ENCODE data around the gene TAS2R13.

TAS2R13 gene

GRCh38 chr12:10909462-10909861 is at the start of gene TAS2R13:
Gene TAS2R13, minus strand, starts transcription at chr12:10909562. Its CDS starts 264 bp downstream, at chr12:10909298.
- Histone ChIP-seq H3K4me3 (ENCODE audit: low read length) (no peak within 1 kb of the TSS), H3K9ac (ENCODE audit: low read length) (no peak within 1 kb of the TSS), H3K36me3 (ENCODE audit: control insufficient read depth, insufficient read depth, low read length) (no peaks in the 10 kb centered on the region), H3K27me3 (ENCODE audit: control insufficient read depth, insufficient read depth, low read length) (no peaks in the 10 kb centered on the region), H3K27ac (ENCODE audit: low read depth, low read length) (no peak within 1 kb of the TSS), H3K4me1 (ENCODE audit: control insufficient read depth, insufficient read depth, low read length) (no peaks in the 10 kb centered on the region)

GRCh38 chr12:10957741-10958140 is 48.4 kb upstream of the TAS2R13 start:
- Histone ChIP-seq H3K4me3 (ENCODE audit: low read length) (no peak overlapping the region), H3K27me3 (ENCODE audit: control insufficient read depth, insufficient read depth, low read length) (no peaks in the 10 kb centered on the region), H3K4me1 (ENCODE audit: control insufficient read depth, insufficient read depth, low read length) (no peaks in the 10 kb centered on the region), H3K27ac (ENCODE audit: low read depth, low read length) (no peak overlapping the region), H3K36me3 (ENCODE audit: control insufficient read depth, insufficient read depth, low read length) (no peaks in the 10 kb centered on the region), H3K9ac (ENCODE audit: low read length) (no peak overlapping the region)

DNA sequence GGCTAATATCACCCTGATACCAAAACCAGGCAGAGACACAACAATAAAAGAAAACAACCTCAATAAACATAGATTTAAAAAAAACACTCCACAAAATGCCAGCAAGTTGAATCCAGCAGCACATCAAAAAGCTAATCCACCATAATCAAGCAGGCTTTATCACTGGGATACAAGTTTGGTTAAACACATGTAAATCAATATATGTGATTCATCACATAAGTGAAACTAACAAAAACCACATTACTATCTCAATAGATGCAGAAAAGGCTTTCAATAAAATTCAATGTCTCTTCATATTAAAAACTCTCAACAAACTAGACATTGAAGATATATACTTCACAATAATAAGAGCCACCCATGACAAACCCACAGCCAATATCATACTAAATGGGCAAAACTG is 46.7 kb upstream of the TAS2R13 start:
- no peaks in the 10 kb centered on the region for H3K36me3 ChIP-seq (ENCODE audit: control insufficient read depth, insufficient read depth, low read length)
- H3K4me3 ChIP-seq (ENCODE audit: low read length) = no peak overlapping the region
- H3K9ac ChIP-seq (ENCODE audit: low read length) = no peak overlapping the region
- H3K27me3 ChIP-seq (ENCODE audit: control insufficient read depth, insufficient read depth, low read length) = no peaks in the 10 kb centered on the region
- no peak overlapping the region for H3K27ac ChIP-seq (ENCODE audit: low read depth, low read length)
- no peaks in the 10 kb centered on the region for H3K4me1 ChIP-seq (ENCODE audit: control insufficient read depth, insufficient read depth, low read length)

DNA sequence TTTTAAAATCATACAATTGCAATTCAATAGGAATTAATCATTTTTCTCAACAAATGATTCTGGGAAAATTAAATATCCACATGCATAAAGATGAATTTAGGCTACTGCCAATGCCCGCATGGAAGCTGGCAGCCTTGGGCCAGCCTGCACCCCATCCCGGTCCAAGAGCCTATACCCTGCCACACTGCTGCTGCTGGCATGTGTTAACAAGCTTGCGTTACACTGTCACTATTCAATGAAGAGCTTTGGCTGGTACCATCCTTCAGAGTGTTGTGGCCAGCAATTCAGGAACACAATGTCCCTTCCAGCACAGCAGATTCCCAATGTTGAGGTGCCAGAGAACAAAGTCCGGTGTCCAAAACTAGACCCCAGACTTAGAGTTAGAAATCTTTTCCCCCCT is 43.3 kb upstream of the TAS2R13 start:
- H3K36me3 ChIP-seq (ENCODE audit: control insufficient read depth, insufficient read depth, low read length) = no peaks in the 10 kb centered on the region
- H3K4me1 ChIP-seq (ENCODE audit: control insufficient read depth, insufficient read depth, low read length) = no peaks in the 10 kb centered on the region
- no peak overlapping the region for H3K4me3 ChIP-seq (ENCODE audit: low read length)
- H3K27me3 ChIP-seq (ENCODE audit: control insufficient read depth, insufficient read depth, low read length) = no peaks in the 10 kb centered on the region
- no peak overlapping the region for H3K27ac ChIP-seq (ENCODE audit: low read depth, low read length)
- no peak overlapping the region for H3K9ac ChIP-seq (ENCODE audit: low read length)

GRCh38 chr12:10943167-10943566 is 33.8 kb upstream of the TAS2R13 start:
- H3K4me3 ChIP-seq (ENCODE audit: low read length) = no peak overlapping the region

GRCh38 chr12:10941916-10942607 is 32.7 kb upstream of the TAS2R13 start:
- Histone ChIP-seq H3K36me3 (ENCODE audit: control insufficient read depth, insufficient read depth, low read length) (no peaks in the 10 kb centered on the region), H3K9ac (ENCODE audit: low read length) (no peak overlapping the region), H3K4me3 (ENCODE audit: low read length) (no peak overlapping the region), H3K27ac (ENCODE audit: low read depth, low read length) (no peak overlapping the region), H3K4me1 (ENCODE audit: control insufficient read depth, insufficient read depth, low read length) (no peaks in the 10 kb centered on the region), H3K27me3 (ENCODE audit: control insufficient read depth, insufficient read depth, low read length) (no peaks in the 10 kb centered on the region)

More at GRCh38 chr12:10943167-10943566, 33.8 kb upstream of the TAS2R13 start:
- no peak overlapping the region for H3K27ac ChIP-seq (ENCODE audit: low read depth, low read length)
- H3K4me1 ChIP-seq (ENCODE audit: control insufficient read depth, insufficient read depth, low read length) = no peaks in the 10 kb centered on the region
- H3K27me3 ChIP-seq (ENCODE audit: control insufficient read depth, insufficient read depth, low read length) = no peaks in the 10 kb centered on the region
- H3K9ac ChIP-seq (ENCODE audit: low read length) = no peak overlapping the region
- H3K36me3 ChIP-seq (ENCODE audit: control insufficient read depth, insufficient read depth, low read length) = no peaks in the 10 kb centered on the region

GRCh38 chr12:10941369-10941768 is 32.0 kb upstream of the TAS2R13 start:
- Histone ChIP-seq H3K9ac (ENCODE audit: low read length) (no peak overlapping the region), H3K36me3 (ENCODE audit: control insufficient read depth, insufficient read depth, low read length) (no peaks in the 10 kb centered on the region), H3K4me3 (ENCODE audit: low read length) (no peak overlapping the region), H3K27ac (ENCODE audit: low read depth, low read length) (no peak overlapping the region), H3K27me3 (ENCODE audit: control insufficient read depth, insufficient read depth, low read length) (no peaks in the 10 kb centered on the region), H3K4me1 (ENCODE audit: control insufficient read depth, insufficient read depth, low read length) (no peaks in the 10 kb centered on the region)

DNA sequence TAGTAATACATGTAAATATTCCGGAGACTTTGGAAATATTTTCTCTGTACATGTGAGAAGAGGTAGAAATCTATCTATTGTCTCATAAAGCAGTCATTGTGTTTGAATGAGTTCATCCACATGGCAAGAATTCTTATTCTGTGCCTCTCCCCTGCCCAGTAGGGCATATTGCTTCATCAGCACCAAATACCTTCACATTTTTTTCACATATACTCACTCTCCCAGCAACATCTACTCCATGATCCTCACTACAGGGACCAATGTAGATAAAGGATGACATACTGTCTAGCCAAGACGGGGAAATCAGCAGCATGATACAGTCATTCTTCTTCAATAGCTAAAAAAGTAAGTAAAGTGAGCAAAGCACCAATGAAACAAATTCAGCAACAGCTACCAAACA is 31.0 kb upstream of the TAS2R13 start:
- Histone ChIP-seq H3K4me3 (ENCODE audit: low read length) (no peak overlapping the region), H3K36me3 (ENCODE audit: control insufficient read depth, insufficient read depth, low read length) (no peaks in the 10 kb centered on the region), H3K4me1 (ENCODE audit: control insufficient read depth, insufficient read depth, low read length) (no peaks in the 10 kb centered on the region), H3K27me3 (ENCODE audit: control insufficient read depth, insufficient read depth, low read length) (no peaks in the 10 kb centered on the region), H3K27ac (ENCODE audit: low read depth, low read length) (no peak overlapping the region), H3K9ac (ENCODE audit: low read length) (no peak overlapping the region)

GRCh38 chr12:10939163-10939562 is 29.8 kb upstream of the TAS2R13 start, which contains the start of gene TAS2R14:
Gene TAS2R14, minus strand, starts transcription at chr12:10939263. Its CDS starts 56 bp downstream, at chr12:10939207.
- no peaks in the 10 kb centered on the region for H3K27me3 ChIP-seq (ENCODE audit: control insufficient read depth, insufficient read depth, low read length)
- no peak within 1 kb of the TSS for H3K4me3 ChIP-seq (ENCODE audit: low read length)
- no peaks in the 10 kb centered on the region for H3K36me3 ChIP-seq (ENCODE audit: control insufficient read depth, insufficient read depth, low read length)
- H3K27ac ChIP-seq (ENCODE audit: low read depth, low read length) = no peak within 1 kb of the TSS
- no peaks in the 10 kb centered on the region for H3K4me1 ChIP-seq (ENCODE audit: control insufficient read depth, insufficient read depth, low read length)
- H3K9ac ChIP-seq (ENCODE audit: low read length) = no peak within 1 kb of the TSS

GRCh38 chr12:10936506-10936905 is 27.1 kb upstream of the TAS2R13 start:
- Histone ChIP-seq H3K27ac (ENCODE audit: low read depth, low read length) (no peak overlapping the region), H3K4me3 (ENCODE audit: low read length) (no peak overlapping the region), H3K36me3 (ENCODE audit: control insufficient read depth, insufficient read depth, low read length) (no peaks in the 10 kb centered on the region), H3K9ac (ENCODE audit: low read length) (no peak overlapping the region), H3K4me1 (ENCODE audit: control insufficient read depth, insufficient read depth, low read length) (no peaks in the 10 kb centered on the region), H3K27me3 (ENCODE audit: control insufficient read depth, insufficient read depth, low read length) (no peaks in the 10 kb centered on the region)

GRCh38 chr12:10928746-10929286 is 19.5 kb upstream of the TAS2R13 start, which contains the start of gene PRH2:
Gene PRH2, plus strand, starts transcription at chr12:10929236. Its CDS starts 38 bp downstream, at chr12:10929274.
- no peaks in the 10 kb centered on the region for H3K4me1 ChIP-seq (ENCODE audit: control insufficient read depth, insufficient read depth, low read length)
- H3K27ac ChIP-seq (ENCODE audit: low read depth, low read length) = no peak within 1 kb of the TSS
- no peak within 1 kb of the TSS for H3K4me3 ChIP-seq (ENCODE audit: low read length)
- H3K27me3 ChIP-seq (ENCODE audit: control insufficient read depth, insufficient read depth, low read length) = no peaks in the 10 kb centered on the region
- no peak within 1 kb of the TSS for H3K9ac ChIP-seq (ENCODE audit: low read length)
- H3K36me3 ChIP-seq (ENCODE audit: control insufficient read depth, insufficient read depth, low read length) = no peaks in the 10 kb centered on the region

DNA sequence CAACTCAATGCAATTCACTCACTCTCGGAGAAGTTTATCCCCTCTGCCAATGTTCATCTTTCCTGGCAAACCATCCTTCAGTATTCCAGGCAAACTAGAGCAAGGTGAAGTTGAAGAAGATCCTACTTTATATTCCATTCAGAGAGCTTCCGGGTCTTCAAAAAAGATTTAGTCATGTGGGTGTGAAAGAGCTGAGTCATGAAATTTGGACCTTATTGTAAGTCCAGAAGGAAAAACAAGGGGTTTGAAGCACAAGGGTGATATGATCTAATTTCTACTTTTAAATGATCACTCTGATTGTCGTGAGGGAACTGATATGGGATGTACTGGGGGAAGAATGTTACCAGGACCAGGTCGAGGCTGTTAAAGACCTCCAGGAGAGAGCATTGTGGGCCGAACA is 16.9 kb upstream of the TAS2R13 start:
- no peaks in the 10 kb centered on the region for H3K36me3 ChIP-seq (ENCODE audit: control insufficient read depth, insufficient read depth, low read length)
- no peak overlapping the region for H3K4me3 ChIP-seq (ENCODE audit: low read length)
- H3K27me3 ChIP-seq (ENCODE audit: control insufficient read depth, insufficient read depth, low read length) = no peaks in the 10 kb centered on the region
- H3K27ac ChIP-seq (ENCODE audit: low read depth, low read length) = no peak overlapping the region
- no peak overlapping the region for H3K9ac ChIP-seq (ENCODE audit: low read length)
- no peaks in the 10 kb centered on the region for H3K4me1 ChIP-seq (ENCODE audit: control insufficient read depth, insufficient read depth, low read length)

GRCh38 chr12:10919809-10920208 is 10.4 kb upstream of the TAS2R13 start:
- Histone ChIP-seq H3K4me3 (ENCODE audit: low read length) (no peak overlapping the region), H3K4me1 (ENCODE audit: control insufficient read depth, insufficient read depth, low read length) (no peaks in the 10 kb centered on the region), H3K36me3 (ENCODE audit: control insufficient read depth, insufficient read depth, low read length) (no peaks in the 10 kb centered on the region), H3K9ac (ENCODE audit: low read length) (no peak overlapping the region), H3K27ac (ENCODE audit: low read depth, low read length) (no peak overlapping the region), H3K27me3 (ENCODE audit: control insufficient read depth, insufficient read depth, low read length) (no peaks in the 10 kb centered on the region)
